ENCODE results near the gene NAALADL1.

Gene NAALADL1

GRCh38 chr11:65058419-65059054, at the start of gene NAALADL1:
TSS of gene NAALADL1 (minus strand) at chr11:65058553. CDS start at chr11:65058521, 32 bp downstream.
- no peak for DNase-seq

- no peak for DNase-seq
Measured at GRCh38 chr11:65107751-65108468, 49.6 kb upstream of the NAALADL1 start.

GRCh38 chr11:65107078-65107477, 48.7 kb upstream of the NAALADL1 start:
- no peak for DNase-seq

- no peak for DNase-seq
Measured at GRCh38 chr11:65104628-65105027, 46.3 kb upstream of the NAALADL1 start.

GRCh38 chr11:65103476-65103875, 45.1 kb upstream of the NAALADL1 start:
- no peak for DNase-seq

- DNase-seq, result no peak
Measured at GRCh38 chr11:65102142-65103095, 44.1 kb upstream of the NAALADL1 start.

- DNase-seq, result no peak
Measured at GRCh38 chr11:65100674-65101350, 42.5 kb upstream of the NAALADL1 start.

- DNase-seq, result no peak
Measured at GRCh38 chr11:65096926-65097325, 38.6 kb upstream of the NAALADL1 start.

- peak; percentile 84 for DNase-seq
Measured at GRCh38 chr11:65095974-65096806, 37.8 kb upstream of the NAALADL1 start, which contains the start of gene VPS51. TSS of gene VPS51 (plus strand) at chr11:65096214. CDS start at chr11:65096251, 37 bp downstream.

GRCh38 chr11:65095427-65095826, 37.1 kb upstream of the NAALADL1 start:
- no peak for DNase-seq

- DNase-seq, result no peak
Measured at GRCh38 chr11:65090628-65091027, 32.3 kb upstream of the NAALADL1 start.

- no peak for DNase-seq
Measured at GRCh38 chr11:65089621-65090020, 31.3 kb upstream of the NAALADL1 start.

- DNase-seq, result no peak
Measured at GRCh38 chr11:65087827-65088226, 29.5 kb upstream of the NAALADL1 start.

- DNase-seq, result no peak
Measured at GRCh38 chr11:65087216-65087615, 28.9 kb upstream of the NAALADL1 start.

GRCh38 chr11:65086809-65087208, 28.5 kb upstream of the NAALADL1 start:
- no peak for DNase-seq

GRCh38 chr11:65085446-65085845, 27.1 kb upstream of the NAALADL1 start:
- DNase-seq, result no peak

- DNase-seq, result no peak
Measured at GRCh38 chr11:65084598-65085375, 26.4 kb upstream of the NAALADL1 start.

- peak; percentile 95 for DNase-seq
Measured at GRCh38 chr11:65083834-65084597, 25.7 kb upstream of the NAALADL1 start, which contains the start of the genes CDCA5 and ZFPL1. TSS of gene CDCA5 (minus strand) at chr11:65084040. CDS start at chr11:65083978, 62 bp downstream. TSS of gene ZFPL1 (plus strand) at chr11:65084222. CDS start at chr11:65084699, 477 bp downstream.

- no peak for DNase-seq
Measured at GRCh38 chr11:65083134-65083833, 24.9 kb upstream of the NAALADL1 start.

All from NCI-H1105 treated with DMSO at 0.1 percent for 48 hours (cell line).